ENCODE results near the gene PPIP5K1. TPM values are rescaled to one million over a fixed set of nuclear protein-coding genes. Genes with fewer than 3 reads are reported as not detected.
"Not testable (repeated sequence)": the region's sequence is repeated elsewhere in the genome, so short reads cannot be mapped to it uniquely, and the experiment has no call there.

PPIP5K1 gene
- total RNA-seq, 2 donors from 2014 or later = 43.5 to 61.2 TPM

- ATAC-seq (ENCODE audit: insufficient number of reproducible peaks, low FRiP score, low read depth) = not testable (repeated sequence)
Measured at GRCh38 chr15:43593328-43594190, 3.6 kb upstream of the PPIP5K1 start, which contains the start of gene CKMT1B. TSS of gene CKMT1B (plus strand) at chr15:43594027. CDS start at chr15:43594219, 192 bp downstream.

GRCh38 chr15:43592841-43593240, 2.8 kb upstream of the PPIP5K1 start:
- not testable (repeated sequence) for ATAC-seq (ENCODE audit: insufficient number of reproducible peaks, low FRiP score, low read depth); H3K9me3 ChIP-seq; H3K27me3 ChIP-seq (replicated peaks; ENCODE audit: insufficient read depth); H3K4me3 ChIP-seq; H3K27ac ChIP-seq; H3K4me1 ChIP-seq (ENCODE audit: control insufficient read depth in 1 of 2, low read depth in 2 of 2); H3K36me3 ChIP-seq; DNase-seq (ENCODE audit: low spot score)

More at GRCh38 chr15:43593328-43594190, 3.6 kb upstream of the PPIP5K1 start, which contains the start of gene CKMT1B:
- H3K4me1 ChIP-seq (ENCODE audit: control insufficient read depth in 1 of 2, low read depth in 2 of 2); H3K9me3 ChIP-seq; H3K27me3 ChIP-seq (replicated peaks; ENCODE audit: insufficient read depth); H3K36me3 ChIP-seq; H3K4me3 ChIP-seq; DNase-seq (ENCODE audit: low spot score); H3K27ac ChIP-seq: not testable (repeated sequence)

DNA sequence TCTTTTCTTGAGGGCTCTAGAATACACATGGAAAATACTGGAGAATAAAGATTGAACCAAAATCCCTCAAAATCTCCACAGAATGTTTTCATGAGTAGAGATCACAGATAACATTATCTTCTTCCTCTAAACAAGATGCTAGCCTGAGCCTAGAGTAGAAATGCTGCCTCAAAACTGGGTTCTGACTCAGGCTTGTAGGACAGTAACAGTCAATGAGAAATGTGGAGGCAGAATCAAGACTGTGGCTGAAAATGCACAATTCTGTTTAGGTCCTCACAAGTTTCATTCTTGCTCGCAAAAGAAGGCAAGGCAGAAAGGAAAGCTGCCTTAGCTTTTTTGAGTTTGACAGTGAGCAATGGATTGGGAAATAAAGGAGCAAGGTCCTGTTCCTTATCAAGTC, 15.4 kb downstream of the PPIP5K1 start:
- not testable (repeated sequence) for H3K27ac ChIP-seq; H3K4me1 ChIP-seq (ENCODE audit: control insufficient read depth in 1 of 2, low read depth in 2 of 2)

DNA sequence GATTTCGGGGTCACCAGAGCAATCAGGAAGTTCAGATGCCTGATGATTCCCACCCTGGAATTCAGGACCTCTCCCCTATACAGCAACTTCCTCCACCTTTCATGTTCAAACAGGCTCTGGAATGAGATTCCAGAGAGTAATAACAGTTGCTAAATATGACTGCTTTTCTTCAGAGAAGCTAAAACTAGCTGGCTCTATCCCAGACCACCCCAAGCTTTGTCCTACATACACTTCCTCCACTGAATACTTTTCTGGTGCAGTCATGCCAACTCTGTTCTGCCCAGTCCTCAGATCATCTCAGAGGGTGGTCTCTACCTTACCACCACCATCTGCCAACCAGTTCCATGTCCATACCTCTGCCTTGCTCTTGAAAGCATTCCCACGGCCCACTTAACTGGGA, 23.4 kb downstream of the PPIP5K1 start:
- not testable (repeated sequence) for H3K4me1 ChIP-seq (ENCODE audit: control insufficient read depth in 1 of 2, low read depth in 2 of 2); H3K4me3 ChIP-seq; H3K36me3 ChIP-seq; H3K9me3 ChIP-seq; ATAC-seq (ENCODE audit: insufficient number of reproducible peaks, low FRiP score, low read depth); H3K27ac ChIP-seq; DNase-seq (ENCODE audit: low spot score); H3K27me3 ChIP-seq (replicated peaks; ENCODE audit: insufficient read depth)

More for the DNA sequence above, 15.4 kb downstream of the PPIP5K1 start:
- H3K36me3 ChIP-seq; H3K9me3 ChIP-seq; H3K4me3 ChIP-seq; H3K27me3 ChIP-seq (replicated peaks; ENCODE audit: insufficient read depth); ATAC-seq (ENCODE audit: insufficient number of reproducible peaks, low FRiP score, low read depth); DNase-seq (ENCODE audit: low spot score): not testable (repeated sequence)

DNA sequence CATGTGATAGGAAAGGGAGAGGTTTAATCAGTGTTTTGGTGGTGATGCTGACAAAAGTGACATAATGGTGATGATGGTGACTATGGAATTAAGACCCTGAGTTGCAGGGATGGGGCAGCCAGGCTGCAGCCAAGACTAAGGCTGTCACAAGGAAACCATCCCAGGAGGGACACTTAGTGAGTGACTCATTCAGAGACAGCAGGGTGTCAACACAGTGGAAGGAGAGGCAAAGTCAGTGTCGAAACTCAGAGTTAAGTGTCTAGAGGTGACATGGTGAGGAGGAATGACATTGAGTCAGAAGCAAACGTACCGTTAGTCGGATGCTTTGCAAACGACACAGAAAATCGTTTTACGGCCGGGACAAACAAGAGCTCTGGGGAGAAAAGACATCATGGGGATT, 26.2 kb downstream of the PPIP5K1 start:
- not testable (repeated sequence) for H3K9me3 ChIP-seq; H3K4me3 ChIP-seq; ATAC-seq (ENCODE audit: insufficient number of reproducible peaks, low FRiP score, low read depth); H3K4me1 ChIP-seq (ENCODE audit: control insufficient read depth in 1 of 2, low read depth in 2 of 2); H3K36me3 ChIP-seq; H3K27me3 ChIP-seq (replicated peaks; ENCODE audit: insufficient read depth); H3K27ac ChIP-seq; DNase-seq (ENCODE audit: low spot score)

DNA sequence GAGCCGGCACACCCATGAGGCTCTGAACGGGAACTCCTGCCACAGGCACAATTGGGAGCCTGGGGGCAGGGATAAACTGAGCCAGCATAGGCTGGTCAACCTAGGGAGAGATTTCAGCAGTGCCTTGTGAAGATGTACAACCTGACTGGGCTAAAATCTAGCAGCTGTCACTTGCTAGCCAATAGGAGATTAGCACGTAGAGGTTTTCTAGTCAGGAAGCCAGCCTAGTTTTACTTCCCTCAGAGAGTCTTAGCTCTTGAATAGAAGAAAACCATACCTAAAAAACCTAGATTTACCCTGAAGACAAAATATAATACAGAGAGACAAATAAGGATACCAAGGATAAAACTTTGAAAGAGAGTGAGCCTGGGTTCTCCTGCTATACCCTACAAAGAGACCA, 27.3 kb downstream of the PPIP5K1 start:
- H3K36me3 ChIP-seq; H3K4me1 ChIP-seq (ENCODE audit: control insufficient read depth in 1 of 2, low read depth in 2 of 2); DNase-seq (ENCODE audit: low spot score); ATAC-seq (ENCODE audit: insufficient number of reproducible peaks, low FRiP score, low read depth); H3K27ac ChIP-seq; H3K4me3 ChIP-seq; H3K27me3 ChIP-seq (replicated peaks; ENCODE audit: insufficient read depth); H3K9me3 ChIP-seq: not testable (repeated sequence)

GRCh38 chr15:43552986-43553385, 37.0 kb downstream of the PPIP5K1 start:
- Histone ChIP-seq H3K36me3 (peaks cover under 1% of the 10 kb centered on the region), H3K9me3 (no peaks in the 10 kb centered on the region), H3K4me3 (no peak overlapping the region), H3K27ac (no peak overlapping the region), H3K4me1 (ENCODE audit: control insufficient read depth in 1 of 2, low read depth in 2 of 2) (no peaks in the 10 kb centered on the region), H3K27me3 (replicated peaks; ENCODE audit: insufficient read depth) (no peaks in the 10 kb centered on the region)
- ATAC-seq (ENCODE audit: insufficient number of reproducible peaks, low FRiP score, low read depth) = no peak
- TF ChIP-seq, protein P1, sequence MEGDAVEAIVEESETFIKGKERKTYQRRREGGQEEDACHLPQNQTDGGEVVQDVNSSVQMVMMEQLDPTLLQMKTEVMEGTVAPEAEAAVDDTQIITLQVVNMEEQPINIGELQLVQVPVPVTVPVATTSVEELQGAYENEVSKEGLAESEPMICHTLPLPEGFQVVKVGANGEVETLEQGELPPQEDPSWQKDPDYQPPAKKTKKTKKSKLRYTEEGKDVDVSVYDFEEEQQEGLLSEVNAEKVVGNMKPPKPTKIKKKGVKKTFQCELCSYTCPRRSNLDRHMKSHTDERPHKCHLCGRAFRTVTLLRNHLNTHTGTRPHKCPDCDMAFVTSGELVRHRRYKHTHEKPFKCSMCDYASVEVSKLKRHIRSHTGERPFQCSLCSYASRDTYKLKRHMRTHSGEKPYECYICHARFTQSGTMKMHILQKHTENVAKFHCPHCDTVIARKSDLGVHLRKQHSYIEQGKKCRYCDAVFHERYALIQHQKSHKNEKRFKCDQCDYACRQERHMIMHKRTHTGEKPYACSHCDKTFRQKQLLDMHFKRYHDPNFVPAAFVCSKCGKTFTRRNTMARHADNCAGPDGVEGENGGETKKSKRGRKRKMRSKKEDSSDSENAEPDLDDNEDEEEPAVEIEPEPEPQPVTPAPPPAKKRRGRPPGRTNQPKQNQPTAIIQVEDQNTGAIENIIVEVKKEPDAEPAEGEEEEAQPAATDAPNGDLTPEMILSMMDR (IDR thresholded peaks at IDR 0.05) = no peak
- DNase-seq (ENCODE audit: low spot score) = no peak

GRCh38 chr15:43552256-43552655, 37.8 kb downstream of the PPIP5K1 start:
- H3K27me3 ChIP-seq (replicated peaks; ENCODE audit: insufficient read depth) = no peaks in the 10 kb centered on the region
- ATAC-seq (ENCODE audit: insufficient number of reproducible peaks, low FRiP score, low read depth) = no peak
- no peaks in the 10 kb centered on the region for H3K36me3 ChIP-seq
- H3K4me3 ChIP-seq = no peak overlapping the region
- H3K9me3 ChIP-seq = no peaks in the 10 kb centered on the region
- no peak overlapping the region for H3K27ac ChIP-seq
- TF ChIP-seq, protein P1 (IDR thresholded peaks at IDR 0.05) = no peak
- DNase-seq (ENCODE audit: low spot score) = no peak
- no peaks in the 10 kb centered on the region for H3K4me1 ChIP-seq (ENCODE audit: control insufficient read depth in 1 of 2, low read depth in 2 of 2)
